Measurements from ENCODE around the gene CTNNA3.

Gene CTNNA3

GRCh38 chr10:66189271-66189670 is 1506.7 kb downstream of the CTNNA3 start:
- DNase-seq: no peak

DNA sequence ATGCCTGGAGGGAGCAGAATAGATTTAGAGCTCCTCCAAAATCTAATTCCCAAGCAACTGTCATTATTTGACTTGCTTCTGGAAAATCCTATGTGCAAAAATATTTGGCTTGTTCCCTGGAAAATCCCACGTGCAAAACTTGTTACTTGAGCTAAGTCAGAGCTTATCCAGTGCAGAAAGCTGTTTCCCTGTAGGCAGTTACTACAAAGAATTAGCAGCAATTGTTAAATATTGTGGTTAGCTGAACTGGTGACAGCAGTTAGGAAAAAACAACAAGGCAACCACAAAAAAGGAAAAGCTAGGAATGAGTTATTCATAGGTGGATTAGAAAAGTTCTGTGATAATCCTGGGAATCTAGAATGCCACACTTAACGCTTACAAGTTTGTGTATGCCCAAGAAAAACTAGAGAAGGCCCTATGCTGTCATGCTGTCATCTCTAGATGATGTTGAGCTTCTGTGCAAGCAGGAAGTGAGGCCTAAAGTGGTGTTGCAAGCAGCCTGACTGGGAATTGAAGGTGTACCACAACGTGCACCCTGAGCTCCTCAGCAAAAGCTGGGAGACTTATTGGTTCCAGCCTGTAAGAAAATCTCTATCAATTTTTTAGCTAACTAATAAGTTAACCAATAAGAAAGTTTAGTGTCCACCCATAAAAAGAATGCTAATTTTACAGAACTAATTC is 1508.8 kb downstream of the CTNNA3 start:
- no peak for DNase-seq

DNA sequence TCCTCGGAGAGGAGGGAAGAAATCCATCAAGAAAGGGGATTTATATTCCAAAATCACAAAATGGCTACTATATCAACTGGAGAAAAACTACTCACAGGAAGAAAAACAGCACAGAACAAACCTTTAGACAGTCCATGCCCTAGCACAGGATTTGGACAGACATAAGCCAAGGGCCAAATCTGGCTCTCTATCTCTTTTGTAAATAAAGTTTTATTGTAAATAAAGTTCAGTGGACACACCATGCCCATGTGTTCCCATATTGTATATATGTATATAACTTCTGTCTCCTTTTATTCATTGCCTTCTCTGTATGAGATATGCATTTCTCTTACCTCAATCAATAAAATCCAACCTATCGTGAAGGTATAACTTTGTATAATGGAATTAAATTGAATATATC is 1513.0 kb downstream of the CTNNA3 start:
- no peak for DNase-seq

DNA sequence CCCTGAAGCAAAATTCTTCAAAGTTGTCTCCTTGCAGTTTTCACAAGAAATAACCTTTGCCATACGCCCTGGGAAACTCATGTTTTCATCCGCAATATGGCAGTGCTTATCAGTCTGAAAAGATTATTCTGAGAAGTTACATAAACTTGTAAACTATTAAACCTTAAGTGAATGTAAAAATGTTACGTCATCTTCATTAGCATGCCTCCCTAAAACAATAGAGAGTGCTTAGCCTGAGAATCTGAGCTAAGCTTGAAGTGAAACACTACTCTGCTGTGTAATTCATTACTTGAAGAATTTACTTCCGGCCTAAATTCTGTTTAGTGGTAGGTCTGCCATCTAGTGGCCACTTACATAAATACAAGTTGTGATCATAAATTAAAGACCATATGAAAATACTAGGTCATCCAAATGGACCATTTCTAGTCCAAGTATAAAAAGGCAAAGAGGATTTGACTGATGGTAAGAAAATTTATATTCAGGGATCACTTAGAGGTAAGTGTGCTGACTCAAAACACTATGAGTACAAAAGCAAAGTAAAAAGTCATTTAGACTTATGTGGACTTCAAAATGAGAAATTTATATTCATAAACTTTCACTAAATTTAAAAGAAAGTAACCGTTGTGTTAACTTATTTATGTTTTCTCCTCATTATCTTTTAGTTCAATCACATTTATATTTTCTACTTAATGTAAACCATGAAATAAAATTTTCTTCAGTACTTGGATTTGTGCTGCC is 1515.2 kb downstream of the CTNNA3 start:
- DNase-seq: peak; percentile 41

- no peak for DNase-seq
Measured at GRCh38 chr10:66180021-66180420, 1516.0 kb downstream of the CTNNA3 start.

- no peak for DNase-seq
Measured at GRCh38 chr10:66176772-66177171, 1519.2 kb downstream of the CTNNA3 start.

GRCh38 chr10:66167816-66168215 is 1528.2 kb downstream of the CTNNA3 start:
- DNase-seq: no peak

- DNase-seq: no peak
Measured at GRCh38 chr10:66162560-66163143, 1533.3 kb downstream of the CTNNA3 start.

DNA sequence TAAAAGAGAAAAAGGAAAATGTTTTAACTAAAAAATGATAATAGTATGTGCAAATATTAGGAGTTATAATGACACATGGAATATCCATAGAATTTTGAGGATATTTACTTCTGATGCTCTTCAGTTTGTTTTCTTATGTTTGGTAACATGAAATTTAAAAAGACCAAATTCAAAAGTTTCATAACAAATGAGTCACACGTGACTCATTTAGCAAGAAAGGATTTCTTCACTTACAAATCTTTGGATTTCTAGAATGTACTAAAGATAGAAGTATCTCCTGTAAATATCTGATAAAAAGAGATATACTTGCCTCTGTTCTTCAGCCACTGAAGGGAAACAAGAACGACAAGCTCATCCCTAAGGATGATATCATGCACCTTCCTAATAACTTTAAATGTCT is 1544.6 kb downstream of the CTNNA3 start:
- no peak for DNase-seq

GRCh38 chr10:66148312-66148711 is 1547.7 kb downstream of the CTNNA3 start:
- DNase-seq: no peak

GRCh38 chr10:66144016-66144415 is 1552.0 kb downstream of the CTNNA3 start:
- no peak for DNase-seq

DNA sequence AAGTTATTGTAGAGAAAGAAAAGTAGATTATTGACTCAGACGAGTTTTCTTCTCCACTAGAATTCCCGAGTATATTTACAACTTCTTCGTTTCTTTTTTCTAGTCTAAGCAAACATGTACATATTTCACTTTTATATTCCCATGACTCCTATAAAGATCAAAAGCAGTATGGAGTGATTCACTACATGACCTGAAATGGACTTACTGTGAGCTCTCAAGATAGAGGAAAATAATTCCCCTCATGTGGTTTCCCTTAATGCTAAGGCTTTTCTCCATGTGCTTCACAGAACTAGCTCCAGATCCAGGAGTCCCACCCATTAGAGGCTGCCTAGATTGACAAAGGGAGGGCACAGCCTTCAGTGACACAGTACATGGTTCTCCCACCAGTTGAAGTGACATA is 1593.2 kb downstream of the CTNNA3 start:
- no peak for DNase-seq

- no peak for DNase-seq
Measured at GRCh38 chr10:66098595-66099480, 1597.2 kb downstream of the CTNNA3 start.

- no peak for DNase-seq
Measured at GRCh38 chr10:66095610-66096009, 1600.4 kb downstream of the CTNNA3 start.

DNA sequence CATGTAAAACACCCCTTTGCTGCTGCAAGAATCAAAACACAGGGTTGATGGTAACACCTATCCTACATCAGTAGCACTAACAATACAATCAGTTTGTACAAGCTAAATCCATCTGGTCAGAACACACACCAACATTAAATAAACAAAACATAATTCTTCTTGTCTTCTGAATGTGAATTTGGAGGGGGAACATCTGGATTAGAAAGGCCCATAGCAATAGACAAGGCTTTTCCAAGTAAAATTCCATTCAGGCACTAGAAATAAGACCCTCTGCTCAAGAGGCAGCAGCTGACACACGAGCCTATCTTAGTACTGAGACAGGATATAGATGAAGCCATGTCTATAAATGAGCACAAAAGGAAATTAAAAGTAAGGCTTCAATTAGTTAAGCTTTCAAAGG is 1610.1 kb downstream of the CTNNA3 start:
- DNase-seq: no peak

GRCh38 chr10:66071907-66072306 is 1624.1 kb downstream of the CTNNA3 start:
- DNase-seq: no peak

DNA sequence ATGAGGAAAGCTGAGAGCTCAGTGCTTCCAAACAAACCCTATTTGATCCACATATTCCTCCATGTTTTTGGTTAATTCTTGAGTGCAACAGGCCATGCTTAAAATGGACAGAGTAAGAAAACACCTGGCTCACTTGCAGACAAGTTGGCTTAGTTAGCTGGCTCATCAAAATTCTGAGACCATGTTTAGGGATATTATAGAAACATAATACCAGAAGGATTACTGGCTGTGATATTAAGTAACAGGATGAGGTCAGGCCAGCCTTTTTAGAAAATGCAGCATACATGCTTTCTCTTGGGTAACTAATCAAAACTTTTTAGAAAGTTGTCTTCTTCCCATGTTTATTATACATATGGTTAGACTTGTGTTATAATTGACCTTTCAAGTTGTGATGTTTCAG is 1637.4 kb downstream of the CTNNA3 start:
- DNase-seq: no peak

DNA sequence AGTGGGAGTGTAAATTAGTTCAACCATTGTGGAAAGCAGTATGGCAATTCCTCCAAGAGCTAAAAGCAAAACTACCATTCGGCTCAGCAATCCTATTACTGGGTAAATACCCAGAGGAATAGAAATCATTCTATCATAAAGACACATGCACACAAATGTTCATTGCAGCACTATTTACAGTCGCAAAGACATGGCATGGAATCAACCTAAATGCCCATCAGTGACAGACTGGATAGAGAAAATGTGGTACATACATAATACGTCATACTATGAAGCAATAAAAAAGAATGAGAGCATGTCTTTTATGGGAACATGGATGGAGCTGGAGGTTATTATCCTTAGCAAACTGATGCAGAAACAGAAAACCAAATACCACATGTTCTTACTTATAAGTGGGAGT is 1646.7 kb downstream of the CTNNA3 start:
- DNase-seq: no peak

- no peak for DNase-seq
Measured at GRCh38 chr10:66045859-66046258, 1650.1 kb downstream of the CTNNA3 start.

GRCh38 chr10:66041771-66042170 is 1654.2 kb downstream of the CTNNA3 start:
- DNase-seq: no peak

DNA sequence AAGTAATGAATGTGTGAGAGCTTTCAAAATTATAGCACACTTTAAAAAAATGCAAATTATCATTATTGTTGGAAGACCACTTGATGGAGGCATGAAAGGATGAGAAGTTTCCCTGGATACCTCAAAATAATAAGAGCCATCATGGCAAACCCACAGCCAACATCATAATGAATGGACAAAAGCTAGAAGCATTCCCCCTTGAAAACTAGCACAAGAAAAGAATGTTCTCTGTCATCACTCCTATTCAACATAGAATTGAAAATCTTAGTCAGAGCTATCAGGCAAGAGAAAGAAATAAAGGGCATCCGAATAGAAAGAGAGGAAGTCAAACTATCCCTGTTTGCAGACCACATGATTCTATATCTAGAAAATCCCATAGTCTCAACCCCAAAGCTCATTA is 1657.4 kb downstream of the CTNNA3 start:
- DNase-seq: no peak

DNA sequence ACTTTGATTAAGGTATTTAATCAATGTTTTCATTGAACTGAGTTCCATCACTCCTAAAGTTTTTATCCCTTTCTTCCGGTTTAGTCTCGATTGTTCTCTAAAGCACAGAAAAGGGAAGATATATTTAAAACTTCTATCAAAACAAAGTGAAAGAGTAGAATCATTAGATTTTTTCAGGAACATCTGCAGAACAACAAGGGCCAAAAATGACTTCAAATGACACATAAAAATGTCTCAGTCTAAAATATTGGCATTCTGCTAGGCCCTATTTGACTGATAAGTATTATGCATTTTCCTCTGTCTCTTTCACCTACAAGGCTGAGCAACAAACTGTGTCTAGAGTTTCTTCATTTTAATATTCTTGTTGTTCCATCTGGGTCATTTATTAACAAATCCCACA is 1669.7 kb downstream of the CTNNA3 start:
- no peak for DNase-seq

DNA sequence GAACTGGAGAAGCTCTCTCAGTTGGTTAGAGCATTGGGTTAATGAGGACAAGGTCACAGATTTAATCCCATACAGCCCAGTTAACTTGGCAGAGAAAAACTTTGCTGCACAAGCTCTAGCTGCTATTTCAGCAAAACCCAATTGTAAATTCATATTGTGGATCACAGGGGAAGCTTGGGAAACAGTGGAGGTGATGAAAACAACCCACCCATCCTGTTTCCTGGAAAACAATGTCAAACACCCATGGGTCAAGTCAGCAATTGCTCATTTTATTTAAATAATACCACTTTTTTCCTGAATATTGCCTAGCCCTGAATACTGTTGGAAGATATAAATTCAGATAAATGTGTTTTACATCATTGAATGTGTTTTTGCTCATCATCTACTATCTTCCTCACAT is 1670.8 kb downstream of the CTNNA3 start:
- no peak for DNase-seq

Data from retina (tissue), 1 donor.